OCI-LY7 (cell line): ENCODE data around the gene SEM1.

ENCODE experiments used
- EZH2phosphoT487 ChIP-seq: fragments of 200-600 bp; sonication (generic); IDR thresholded peaks from 2 replicates; pipeline ENCODE4 v1.6.1; 2018; ENCODE audit warnings: low read depth, borderline replicate concordance, mild to moderate bottlenecking, mixed run types, antibody characterized with exemption, low read length, moderate library complexity, mixed read lengths
- TF ChIP-seq, protein P1 (sequence below): fragments of 200-600 bp; sonication (generic); conservative IDR thresholded peaks from 2 replicates; pipeline ENCODE4 v1.5.1; 2014; ENCODE audit warnings: mild to moderate bottlenecking, antibody characterized with exemption, low read length, moderate library complexity, mixed read lengths

DNA sequence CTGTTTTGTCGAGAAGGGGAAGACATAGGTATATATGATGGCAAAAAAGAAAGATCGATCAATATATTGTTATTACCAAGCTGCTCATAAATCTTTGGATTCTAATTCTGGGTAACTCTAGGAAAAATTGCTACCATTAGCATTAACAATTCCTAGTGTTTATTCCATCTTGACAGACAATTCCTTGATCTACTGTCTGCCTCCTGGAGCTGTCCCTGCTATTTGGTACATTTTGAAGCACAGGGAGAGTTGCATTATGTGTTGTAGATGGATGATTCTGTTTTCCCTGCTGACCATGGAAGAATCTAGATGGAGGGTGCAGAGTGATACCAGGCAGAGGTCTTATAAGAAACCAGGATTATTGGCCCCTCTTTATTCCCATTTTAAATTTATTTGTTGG lies 29.1 kb upstream of the SEM1 start:
- TF ChIP-seq, protein P1, sequence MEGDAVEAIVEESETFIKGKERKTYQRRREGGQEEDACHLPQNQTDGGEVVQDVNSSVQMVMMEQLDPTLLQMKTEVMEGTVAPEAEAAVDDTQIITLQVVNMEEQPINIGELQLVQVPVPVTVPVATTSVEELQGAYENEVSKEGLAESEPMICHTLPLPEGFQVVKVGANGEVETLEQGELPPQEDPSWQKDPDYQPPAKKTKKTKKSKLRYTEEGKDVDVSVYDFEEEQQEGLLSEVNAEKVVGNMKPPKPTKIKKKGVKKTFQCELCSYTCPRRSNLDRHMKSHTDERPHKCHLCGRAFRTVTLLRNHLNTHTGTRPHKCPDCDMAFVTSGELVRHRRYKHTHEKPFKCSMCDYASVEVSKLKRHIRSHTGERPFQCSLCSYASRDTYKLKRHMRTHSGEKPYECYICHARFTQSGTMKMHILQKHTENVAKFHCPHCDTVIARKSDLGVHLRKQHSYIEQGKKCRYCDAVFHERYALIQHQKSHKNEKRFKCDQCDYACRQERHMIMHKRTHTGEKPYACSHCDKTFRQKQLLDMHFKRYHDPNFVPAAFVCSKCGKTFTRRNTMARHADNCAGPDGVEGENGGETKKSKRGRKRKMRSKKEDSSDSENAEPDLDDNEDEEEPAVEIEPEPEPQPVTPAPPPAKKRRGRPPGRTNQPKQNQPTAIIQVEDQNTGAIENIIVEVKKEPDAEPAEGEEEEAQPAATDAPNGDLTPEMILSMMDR = no peak
- no peak for TF ChIP-seq EZH2phosphoT487
